Left lung (tissue), 10 donors: ENCODE results near the gene ZNF853. TPM values are rescaled to one million over a fixed set of nuclear protein-coding genes. Genes with fewer than 3 reads are reported as not detected.

Experiments used
- ATAC-seq: fragments of 200-7000 bp; cut with Tn5 transposase; one replicate; pipeline ENCODE4 v1.9.1; 2020; ENCODE audit warnings: moderate library complexity
- DNase-seq, 4 donors: peaks; one replicate each; pipeline ENCODE4 v3.0.0-alpha.2; 2013 to 2020
- H3K27ac ChIP-seq, 2 donors: fragments of 200-600 bp; sonication (generic) in 1 of 2; one replicate each; pipeline versions ENCODE4 v1.5.0 to v1.8.0; 2020 to 2021
- H3K27me3 ChIP-seq, 2 donors: fragments of 200-600 bp; sonication (generic) in 1 of 2; one replicate each; pipeline versions ENCODE4 v1.5.0 to v1.8.0; 2020 to 2021
- H3K36me3 ChIP-seq, 2 donors: fragments of 200-600 bp; sonication (generic) in 1 of 2; one replicate each; pipeline versions ENCODE4 v1.5.0 to v1.8.0; 2020 to 2021
- H3K4me1 ChIP-seq, 2 donors: fragments of 200-600 bp; one replicate each; pipeline ENCODE4 v1.8.0; 2021
- H3K4me3 ChIP-seq, 2 donors: fragments of 200-600 bp; sonication (generic) in 1 of 2; one replicate each; pipeline versions ENCODE4 v1.5.0 to v1.8.0; 2020 to 2021; ENCODE audit warnings: mild to moderate bottlenecking in 1 of 2
- H3K9me3 ChIP-seq, 2 donors: fragments of 200-600 bp; sonication (generic) in 1 of 2; one replicate each; pipeline versions ENCODE4 v1.5.0 to v1.8.0; 2020 to 2021
- intact Hi-C, 2 donors: fragments of 100-400 bp; cut with DNase I; formaldehyde crosslinking; loops; one replicate each; pipeline versions ENCODE4 v1.11.2 to v1.14.2; 2022
- polyA plus RNA-seq, 6 donors: library from polyadenylated mRNA; unstranded; fragments of 120-200 nt; gene quantifications; one replicate each; pipeline ENCODE4 v1.2.1, GENCODE V29; 2013; ENCODE audit not compliant: insufficient read length in 6 of 6
- total RNA-seq, 2 donors: library from RNA; stranded (reverse); fragmentation: NEBNext Ultra II Directional; extraction: Animal tissue kit (Norgen Biotek cat#: 25700); gene quantifications; one replicate each; pipeline ENCODE4 v1.2.1, GENCODE V29; 2021
- TF ChIP-seq, protein P1 (sequence below), 2 donors: fragments of 200-600 bp; sonication (generic) in 1 of 2; IDR thresholded peaks; one replicate each; pipeline versions ENCODE4 v1.5.0 to v1.8.0; 2021; ENCODE audit warnings: antibody characterized with exemption in 2 of 2
- donor health status: DM: no; HTN: yes; CAD: no.
- donor health status: DM: no; HTN: no; CAD: no.

Gene ZNF853
- total and polyA plus RNA-seq, 8 donors, result 3.4 to 17.5 (median 14.1) TPM

- Histone ChIP-seq H3K9me3 (no peaks in the 10 kb centered on the region), H3K27me3 (no peaks in the 10 kb centered on the region), H3K4me3 (no peak overlapping the region), H3K4me1 (peaks cover 4 to 26% of the 10 kb centered on the region in 2 donors), H3K36me3 (peaks cover 0 to 77% of the 10 kb centered on the region in 2 donors), H3K27ac (no peak overlapping the region)
- TF ChIP-seq, protein P1, sequence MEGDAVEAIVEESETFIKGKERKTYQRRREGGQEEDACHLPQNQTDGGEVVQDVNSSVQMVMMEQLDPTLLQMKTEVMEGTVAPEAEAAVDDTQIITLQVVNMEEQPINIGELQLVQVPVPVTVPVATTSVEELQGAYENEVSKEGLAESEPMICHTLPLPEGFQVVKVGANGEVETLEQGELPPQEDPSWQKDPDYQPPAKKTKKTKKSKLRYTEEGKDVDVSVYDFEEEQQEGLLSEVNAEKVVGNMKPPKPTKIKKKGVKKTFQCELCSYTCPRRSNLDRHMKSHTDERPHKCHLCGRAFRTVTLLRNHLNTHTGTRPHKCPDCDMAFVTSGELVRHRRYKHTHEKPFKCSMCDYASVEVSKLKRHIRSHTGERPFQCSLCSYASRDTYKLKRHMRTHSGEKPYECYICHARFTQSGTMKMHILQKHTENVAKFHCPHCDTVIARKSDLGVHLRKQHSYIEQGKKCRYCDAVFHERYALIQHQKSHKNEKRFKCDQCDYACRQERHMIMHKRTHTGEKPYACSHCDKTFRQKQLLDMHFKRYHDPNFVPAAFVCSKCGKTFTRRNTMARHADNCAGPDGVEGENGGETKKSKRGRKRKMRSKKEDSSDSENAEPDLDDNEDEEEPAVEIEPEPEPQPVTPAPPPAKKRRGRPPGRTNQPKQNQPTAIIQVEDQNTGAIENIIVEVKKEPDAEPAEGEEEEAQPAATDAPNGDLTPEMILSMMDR (IDR thresholded peaks at IDR 0.05), result no peak
- DNase-seq (peak in 1 of 4 donors; percentile 77), ATAC-seq (no peak)
- intact Hi-C loops, result no loop called here
These were observed 26.9 kb downstream of the ZNF853 start for GRCh38 chr7:6642239-6642839.

DNA sequence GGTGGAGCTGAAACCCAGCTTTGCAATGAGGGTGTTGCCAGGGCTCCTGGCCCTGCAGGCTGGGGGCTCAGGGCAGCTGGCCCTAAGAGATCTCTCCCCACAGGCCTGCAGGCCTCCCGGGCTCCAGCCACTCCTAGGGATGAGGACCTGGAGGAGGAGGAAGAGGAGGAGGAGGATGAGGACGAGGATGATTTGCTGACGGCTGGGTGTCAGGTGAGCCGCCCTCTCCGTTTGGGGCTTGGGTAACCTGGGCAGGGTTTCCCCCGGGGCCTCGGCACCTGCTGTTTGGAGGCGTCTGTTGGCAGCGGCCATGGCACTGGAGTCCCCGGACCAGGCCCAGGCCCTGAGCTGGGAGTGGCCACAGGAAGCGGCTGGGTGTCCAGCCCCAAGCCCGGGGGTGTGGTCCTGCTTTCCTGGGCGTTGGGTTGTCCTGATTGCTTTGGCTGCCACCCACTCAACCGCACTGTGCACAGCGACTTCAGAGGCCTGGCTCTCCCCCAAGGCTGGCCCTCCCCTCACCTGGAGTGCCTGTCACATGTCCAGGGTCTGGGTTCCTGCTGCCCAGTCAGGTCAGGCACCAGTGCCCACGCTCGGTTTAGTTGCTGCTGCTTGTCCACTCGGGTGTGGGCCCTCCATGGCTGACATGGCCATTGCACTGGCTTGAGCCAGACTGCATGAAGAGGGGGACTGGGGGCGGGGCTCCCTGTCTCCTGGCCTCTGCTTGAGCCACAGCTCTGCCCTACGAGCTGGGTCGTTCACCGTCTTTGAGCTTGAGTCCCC lies 27.6 kb downstream of the ZNF853 start:
- ATAC-seq (no peak), DNase-seq (peak in 1 of 4 donors; percentile 71)
- TF ChIP-seq, protein P1 (IDR thresholded peaks at IDR 0.05), result no peak
- H3K9me3 ChIP-seq, result no peaks in the 10 kb centered on the region
- no peak overlapping the region for H3K27ac ChIP-seq
- intact Hi-C loops, result no loop called here
- no peaks in the 10 kb centered on the region for H3K27me3 ChIP-seq
- peaks cover 0 to 85% of the 10 kb centered on the region in 2 donors for H3K36me3 ChIP-seq
- no peak overlapping the region for H3K4me3 ChIP-seq
- peaks cover 4 to 23% of the 10 kb centered on the region in 2 donors for H3K4me1 ChIP-seq

DNA sequence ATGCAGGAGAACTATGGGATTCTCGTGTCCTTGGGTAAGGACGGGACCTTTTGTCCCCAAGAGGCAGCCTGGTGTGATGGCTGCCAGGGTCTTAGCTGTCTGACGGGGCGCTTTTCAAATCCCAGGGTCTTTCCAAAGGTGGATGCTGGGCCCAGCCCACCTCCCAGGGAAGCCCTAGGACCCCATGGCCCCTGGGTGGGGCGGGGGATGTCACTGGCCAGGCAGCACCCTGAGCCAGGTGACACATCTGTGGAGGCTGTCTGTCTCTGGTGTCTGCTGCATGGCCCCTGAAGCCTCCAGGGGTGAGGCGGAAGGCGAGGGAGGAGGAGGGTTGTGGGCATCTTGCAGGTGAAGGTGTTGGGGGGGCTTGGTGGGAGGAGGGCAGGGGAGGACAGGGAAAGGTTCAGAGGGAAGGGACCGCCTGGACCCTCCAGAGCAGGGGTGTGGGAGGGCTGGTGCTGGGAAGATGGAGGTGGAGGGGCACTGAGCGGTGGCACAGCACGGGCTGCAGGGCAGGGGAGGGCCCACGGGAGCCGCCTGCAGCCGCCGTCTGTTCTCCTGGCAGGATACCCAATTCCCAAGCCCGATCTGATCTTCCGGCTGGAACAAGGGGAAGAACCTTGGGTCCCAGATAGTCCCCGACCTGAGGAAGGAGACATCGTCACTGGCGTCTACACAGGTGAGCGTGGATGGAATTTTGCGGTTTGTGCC lies 28.7 kb downstream of the ZNF853 start:
- H3K27me3 ChIP-seq, result no peaks in the 10 kb centered on the region
- no peaks in the 10 kb centered on the region for H3K9me3 ChIP-seq
- TF ChIP-seq, protein P1 (IDR thresholded peaks at IDR 0.05), result no peak
- peaks cover 0 to 12% of the 10 kb centered on the region in 2 donors for H3K4me1 ChIP-seq
- no peak overlapping the region for H3K4me3 ChIP-seq
- peaks cover 0 to 95% of the 10 kb centered on the region in 2 donors for H3K36me3 ChIP-seq
- ATAC-seq (no peak), DNase-seq (peak in 1 of 4 donors; percentile 51)
- no peak overlapping the region for H3K27ac ChIP-seq
- intact Hi-C loops, result no loop called here

DNA sequence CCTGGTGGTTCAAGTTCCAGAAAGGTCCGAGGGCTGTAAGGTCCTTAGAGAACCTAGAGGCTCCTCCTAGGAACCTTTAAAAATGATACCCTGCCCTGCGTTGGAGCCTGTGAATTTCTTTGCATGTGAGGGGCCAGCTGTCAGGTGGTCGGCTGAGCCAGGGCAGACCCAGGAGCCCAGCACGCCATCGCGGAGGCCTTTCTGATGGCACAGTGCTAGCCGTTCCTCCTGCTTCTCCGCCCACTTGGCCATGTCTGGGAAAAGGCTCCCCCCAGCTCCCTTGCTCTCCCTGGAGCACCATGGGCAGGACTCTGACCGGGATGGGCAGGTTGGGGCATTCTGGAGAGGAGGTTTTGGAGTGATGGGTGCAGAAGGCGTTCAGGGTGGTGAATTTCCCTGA lies 29.3 kb downstream of the ZNF853 start:
- Histone ChIP-seq H3K36me3 (peaks cover 0 to 98% of the 10 kb centered on the region in 2 donors), H3K27me3 (no peaks in the 10 kb centered on the region), H3K9me3 (no peaks in the 10 kb centered on the region), H3K4me1 (peaks cover 0 to 6% of the 10 kb centered on the region in 2 donors), H3K4me3 (no peak overlapping the region), H3K27ac (no peak overlapping the region)
- TF ChIP-seq, protein P1 (IDR thresholded peaks at IDR 0.05), result no peak
- peak in 1 of 4 donors; percentile 62 for DNase-seq
- intact Hi-C loops, result no loop called here
- ATAC-seq, result no peak

DNA sequence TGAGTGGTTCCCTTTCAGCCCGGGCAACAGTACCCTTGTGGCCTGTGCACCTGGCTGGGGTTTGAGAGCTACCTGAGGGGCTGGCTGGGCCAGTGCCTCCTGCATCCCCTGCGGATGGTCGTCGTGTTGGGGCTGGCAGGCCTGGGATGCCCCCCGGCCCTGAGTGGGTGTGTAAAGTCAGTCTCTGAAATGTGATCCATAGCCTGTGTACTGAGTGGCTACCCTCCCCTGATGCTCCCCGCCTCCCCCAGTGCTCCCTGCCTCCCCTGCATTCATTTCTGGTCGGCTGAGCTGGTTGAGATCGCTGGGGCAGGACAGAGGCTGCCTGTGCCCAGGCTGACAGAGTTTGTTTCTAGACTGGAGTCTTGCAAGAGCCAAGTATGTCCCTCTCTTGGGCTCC lies 31.1 kb downstream of the ZNF853 start:
- TF ChIP-seq, protein P1 (IDR thresholded peaks at IDR 0.05), result no peak
- Histone ChIP-seq H3K9me3 (peaks cover 0 to 15% of the 10 kb centered on the region in 2 donors), H3K27me3 (no peaks in the 10 kb centered on the region), H3K4me1 (no peaks in the 10 kb centered on the region), H3K27ac (no peak overlapping the region), H3K36me3 (peaks cover 0 to 100% of the 10 kb centered on the region in 2 donors), H3K4me3 (no peak overlapping the region)
- intact Hi-C loops, result no loop called here
- DNase-seq (peak in 1 of 4 donors; percentile 71), ATAC-seq (no peak)
